GM13977 (cell line): ENCODE results near the gene SUCO.
"Not testable (repeated sequence)": the region's sequence is repeated elsewhere in the genome, so short reads cannot be mapped to it uniquely, and the experiment has no call there.

Experiments used
- DNase-seq: peaks from one replicate; pipeline ENCODE4 v3.0.0; 2012; ENCODE audit warnings: low spot score
- in situ Hi-C: fragments of 300-500 bp; cut with MboI; formaldehyde crosslinking; loops from one replicate; pipeline ENCODE4 v1.12.0; 2022; ENCODE audit warnings: low sequenced_read_pairs, low pct_unique_long_range_greater_than_20kb, mixed read lengths, inconsistent platforms; ENCODE audit not compliant: unreplicated experiment
- TF ChIP-seq, protein P1 (sequence below): IDR thresholded peaks from 2 replicates; pipeline ENCODE4 v1.5.1; 2012; ENCODE audit warnings: mild to moderate bottlenecking, control low read depth; ENCODE audit not compliant: insufficient read depth; ENCODE audit errors: extremely low read depth, missing control alignments

SUCO gene

DNA sequence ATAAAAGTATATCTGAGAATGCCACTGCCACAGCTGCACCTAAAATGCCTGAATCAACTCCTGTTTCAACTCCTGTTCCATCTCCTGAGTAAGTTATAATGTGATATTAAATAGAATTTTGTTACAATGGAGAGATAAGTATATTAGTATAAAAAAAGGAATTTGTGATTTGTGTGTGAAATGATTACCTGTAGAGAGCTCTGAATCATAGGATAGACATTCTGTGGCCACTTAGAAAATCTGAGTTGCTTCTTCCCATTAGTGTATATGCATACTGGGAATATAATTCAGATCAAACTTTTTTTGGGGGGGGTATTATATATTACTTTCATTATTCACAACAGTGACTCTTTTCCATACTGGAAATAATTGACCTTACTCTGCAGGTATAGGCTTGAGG is 52.9 kb downstream of the SUCO start:
- DNase-seq, result no peak
- in situ Hi-C loops, result no loop called here
- TF ChIP-seq, protein P1, sequence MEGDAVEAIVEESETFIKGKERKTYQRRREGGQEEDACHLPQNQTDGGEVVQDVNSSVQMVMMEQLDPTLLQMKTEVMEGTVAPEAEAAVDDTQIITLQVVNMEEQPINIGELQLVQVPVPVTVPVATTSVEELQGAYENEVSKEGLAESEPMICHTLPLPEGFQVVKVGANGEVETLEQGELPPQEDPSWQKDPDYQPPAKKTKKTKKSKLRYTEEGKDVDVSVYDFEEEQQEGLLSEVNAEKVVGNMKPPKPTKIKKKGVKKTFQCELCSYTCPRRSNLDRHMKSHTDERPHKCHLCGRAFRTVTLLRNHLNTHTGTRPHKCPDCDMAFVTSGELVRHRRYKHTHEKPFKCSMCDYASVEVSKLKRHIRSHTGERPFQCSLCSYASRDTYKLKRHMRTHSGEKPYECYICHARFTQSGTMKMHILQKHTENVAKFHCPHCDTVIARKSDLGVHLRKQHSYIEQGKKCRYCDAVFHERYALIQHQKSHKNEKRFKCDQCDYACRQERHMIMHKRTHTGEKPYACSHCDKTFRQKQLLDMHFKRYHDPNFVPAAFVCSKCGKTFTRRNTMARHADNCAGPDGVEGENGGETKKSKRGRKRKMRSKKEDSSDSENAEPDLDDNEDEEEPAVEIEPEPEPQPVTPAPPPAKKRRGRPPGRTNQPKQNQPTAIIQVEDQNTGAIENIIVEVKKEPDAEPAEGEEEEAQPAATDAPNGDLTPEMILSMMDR, result no peak

- peak; percentile 7 for DNase-seq
- TF ChIP-seq, protein P1, result no peak
- in situ Hi-C loops, result no loop called here
Measured at GRCh38 chr1:172588296-172589291, 55.6 kb downstream of the SUCO start.

DNA sequence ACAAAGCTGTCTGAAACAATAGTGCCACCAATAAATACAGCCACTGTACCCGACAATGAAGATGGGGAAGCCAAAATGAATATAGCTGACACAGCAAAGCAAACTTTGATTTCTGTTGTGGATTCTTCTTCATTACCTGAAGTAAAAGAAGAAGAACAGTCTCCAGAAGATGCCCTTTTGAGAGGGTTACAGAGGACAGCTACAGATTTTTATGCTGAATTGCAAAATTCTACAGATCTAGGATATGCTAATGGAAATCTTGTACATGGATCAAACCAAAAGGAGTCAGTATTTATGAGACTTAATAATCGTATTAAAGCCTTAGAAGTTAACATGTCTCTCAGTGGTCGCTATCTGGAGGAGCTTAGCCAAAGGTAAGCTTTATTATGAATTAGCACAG is 56.6 kb downstream of the SUCO start:
- in situ Hi-C loops, result no loop called here
- TF ChIP-seq, protein P1, result no peak
- no peak for DNase-seq

DNA sequence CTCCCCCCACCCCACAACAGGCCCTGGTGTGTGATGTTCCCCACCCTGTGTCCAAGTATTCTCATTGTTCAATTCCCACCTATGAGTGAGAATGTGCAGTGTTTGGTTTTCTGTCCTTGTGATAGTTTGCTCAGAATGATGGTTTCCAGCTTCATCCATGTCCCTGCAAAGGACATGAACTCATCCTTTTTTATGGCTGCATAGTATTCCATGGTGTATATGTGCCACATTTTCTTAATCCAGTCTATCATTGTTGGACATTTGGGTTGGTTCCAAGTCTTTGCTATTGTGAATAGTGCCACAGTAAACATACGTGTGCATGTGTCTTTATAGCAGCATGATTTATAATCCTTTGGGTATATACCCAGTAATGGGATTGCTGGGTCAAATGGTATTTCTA is 58.5 kb downstream of the SUCO start:
- in situ Hi-C loops, DNase-seq: not testable (repeated sequence)

DNA sequence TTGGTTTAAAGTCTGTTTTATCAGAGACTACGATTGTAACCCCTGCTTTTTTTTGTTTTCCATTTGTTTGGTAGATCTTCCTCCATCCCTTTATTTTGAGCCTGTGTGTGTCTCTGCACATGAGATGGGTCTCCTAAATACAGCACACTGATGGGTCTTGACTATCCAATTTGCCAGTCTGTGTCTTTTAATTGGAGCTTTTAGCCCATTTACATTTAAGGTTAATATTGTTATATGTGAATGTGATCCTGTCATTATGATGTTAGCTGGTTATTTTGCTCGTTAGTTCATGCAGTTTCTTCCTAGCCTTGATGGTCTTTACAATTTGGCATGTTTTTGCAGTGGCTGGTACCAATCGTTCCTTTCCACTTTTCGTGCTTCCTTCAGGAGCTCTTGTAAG is 62.1 kb downstream of the SUCO start:
- DNase-seq, in situ Hi-C loops: not testable (repeated sequence)

DNA sequence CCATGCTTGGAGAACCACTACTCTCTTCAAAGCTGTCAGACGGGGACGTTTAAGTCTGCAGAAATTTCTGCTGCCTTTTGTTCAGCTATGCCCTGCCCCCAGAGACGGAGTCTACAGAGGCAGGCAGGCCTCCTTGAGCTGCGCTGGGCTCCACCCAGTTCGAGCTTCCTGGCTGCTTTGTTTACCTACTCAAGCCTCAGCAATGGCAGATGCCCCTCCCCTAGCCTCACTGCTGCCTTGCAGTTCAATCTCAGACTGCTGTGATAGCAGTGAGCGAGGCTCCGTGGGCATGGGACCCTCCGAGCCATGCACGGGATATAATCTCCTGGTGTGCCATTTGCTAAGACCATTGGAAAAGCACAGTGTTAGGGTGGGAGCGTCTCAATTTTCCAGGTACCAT is 63.8 kb downstream of the SUCO start:
- DNase-seq, in situ Hi-C loops: not testable (repeated sequence)

GRCh38 chr1:172599912-172600311 is 67.0 kb downstream of the SUCO start:
- in situ Hi-C loops, result no loop called here
- TF ChIP-seq, protein P1, result no peak
- no peak for DNase-seq

GRCh38 chr1:172600615-172601014 is 67.7 kb downstream of the SUCO start:
- in situ Hi-C loops, result no loop called here
- DNase-seq, result no peak
- TF ChIP-seq, protein P1, result no peak
